Adrenal gland (tissue), 12 donors: ENCODE results near the gene KIAA1755. TPM values are rescaled to one million over a fixed set of nuclear protein-coding genes. Genes with fewer than 3 reads are reported as not detected.
"Not testable (repeated sequence)": the region's sequence is repeated elsewhere in the genome, so short reads cannot be mapped to it uniquely, and the experiment has no call there.

ENCODE experiments used
- DNase-seq, 7 donors: peaks; one replicate each; pipeline ENCODE4 v3.0.0-alpha.2; 2019 to 2020
- H3K27ac ChIP-seq, 5 donors: fragments of 200-600 bp; sonication (generic) in 4 of 5; 1 replicate in 3 of 5; 2 replicates in 2 of 5; pipeline versions ENCODE4 v1.5.1 to v1.8.0; 2016 to 2020; ENCODE audit warnings: mild to moderate bottlenecking in 1 of 5
- H3K27me3 ChIP-seq: fragments of 200-600 bp; 2 replicates; pipeline ENCODE4 v1.8.0; 2021
- H3K36me3 ChIP-seq, 2 donors: fragments of 200-600 bp; replicated peaks in 1 of 2; 1 replicate in 1 of 2; 2 replicates in 1 of 2; pipeline versions ENCODE4 v1.5.1 to v1.8.0; 2018 to 2022
- H3K4me1 ChIP-seq, 2 donors: fragments of 200-600 bp; replicated peaks in 1 of 2; 1 replicate in 1 of 2; 2 replicates in 1 of 2; pipeline versions ENCODE4 v1.5.1 to v1.8.0; 2018 to 2021
- H3K4me3 ChIP-seq, 4 donors: fragments of 200-600 bp; sonication (generic) in 3 of 4; one replicate each; pipeline ENCODE4 v1.5.1; 2016 to 2018
- H3K9me3 ChIP-seq, 3 donors: fragments of 200-600 bp; sonication (generic) in 1 of 3; replicated peaks in 1 of 3; 1 replicate in 2 of 3; 2 replicates in 1 of 3; pipeline versions ENCODE4 v1.5.1 to v1.8.0; 2016 to 2021
- POLR2A ChIP-seq, 2 donors: fragments of 450-650 bp; IDR thresholded peaks; one replicate each; pipeline ENCODE4 v1.6.1; 2017; ENCODE audit warnings: antibody characterized with exemption in 2 of 2, mild to moderate bottlenecking in 2 of 2, moderate library complexity in 1 of 2
- WGBS, 4 donors: extraction: QIAGEN DNeasy Blood & Tissue Kit in 2 of 4; methylation state at CpG; one replicate each; pipeline versions ENCODE4 v1.1.5 to v1.1.7; 2013 to 2017; 5-methylcytosine and 5-hydroxymethylcytosine counted together
- intact Hi-C, 2 donors: fragments of 100-400 bp; cut with DNase I; formaldehyde crosslinking; loops; one replicate each; pipeline versions ENCODE4 v1.14.1 to v1.15.0; 2022 to 2023
- polyA plus RNA-seq, 3 donors: library from polyadenylated mRNA; stranded (reverse); fragments of 200-250 nt in 2 of 3; fragments of 350-450 nt in 1 of 3; fragmentation: Illumina TruSeq in 1 of 3; extraction: RNeasy Lipid Tissue Mini Kit (QIAGEN cat#74804) in 1 of 3; gene quantifications; one replicate each; pipeline ENCODE4 v1.2.3, GENCODE V29; 2013 to 2014
- total RNA-seq, 9 donors: library from RNA; depleted of rRNA in 4 of 9; stranded (reverse); fragments of >200 nt in 4 of 9; fragments of 120-200 nt in 1 of 9; fragmentation: NEBNext Ultra II Directional in 1 of 9; extraction: Animal tissue kit (Norgen Biotek cat#: 25700) in 1 of 9; gene quantifications; one replicate each; pipeline versions ENCODE4 v1.1.0 to v1.2.4, GENCODE V29; 2013 to 2023
- TF ChIP-seq, protein P1 (sequence below), 6 experiments: fragments of 450-650 bp in 4 of 6; fragments of 200-600 bp in 2 of 6; sonication (generic) in 1 of 6; IDR thresholded peaks; 1 replicate in 5 of 6; 2 replicates in 1 of 6; pipeline versions ENCODE4 v1.5.1 to v1.8.0; 2016 to 2021; ENCODE audit warnings: antibody characterized with exemption in 6 of 6, mild to moderate bottlenecking in 2 of 6, moderate library complexity in 1 of 6
- donor health status: healthy with polysubstance abuse.
- donor health status: Bipolar disorder and iron deficiency.
- donor health status: DM: yes; HTN: yes; CAD: no.
- donor health status: DM: no; HTN: no; CAD: no.
- donor health status: DM: no; HTN: no; CAD: no.
- donor health status: DM: yes; HTN: yes; CAD: no.

Gene KIAA1755
- total and polyA plus RNA-seq, 12 donors = 0.42 to 8.0 (median 2.0) TPM

DNA sequence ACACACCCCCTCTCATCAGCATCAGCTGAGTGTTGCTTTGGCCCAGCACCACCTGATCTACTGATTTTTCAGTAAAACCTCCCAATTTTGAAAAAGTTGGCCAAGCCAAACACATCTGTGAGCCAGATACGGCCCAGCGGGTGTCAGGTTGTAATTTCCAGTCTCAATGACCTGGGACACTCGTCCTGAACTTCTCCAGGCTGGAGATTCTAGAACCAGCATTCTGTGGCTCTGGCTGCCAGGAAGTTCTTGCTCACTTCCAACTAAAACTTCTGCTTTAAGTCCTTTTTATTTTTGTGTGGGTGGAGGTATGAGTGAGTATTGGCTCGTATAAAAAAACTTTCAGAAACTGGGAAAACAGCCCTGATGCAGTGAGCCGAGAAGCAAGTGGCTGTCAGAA, 5.1 kb downstream of the KIAA1755 start:
- peak overlapping the region in 2 of 5 donors; percentile 41 to 55 for H3K27ac ChIP-seq
- DNase-seq = no peak
- TF ChIP-seq, protein P1, sequence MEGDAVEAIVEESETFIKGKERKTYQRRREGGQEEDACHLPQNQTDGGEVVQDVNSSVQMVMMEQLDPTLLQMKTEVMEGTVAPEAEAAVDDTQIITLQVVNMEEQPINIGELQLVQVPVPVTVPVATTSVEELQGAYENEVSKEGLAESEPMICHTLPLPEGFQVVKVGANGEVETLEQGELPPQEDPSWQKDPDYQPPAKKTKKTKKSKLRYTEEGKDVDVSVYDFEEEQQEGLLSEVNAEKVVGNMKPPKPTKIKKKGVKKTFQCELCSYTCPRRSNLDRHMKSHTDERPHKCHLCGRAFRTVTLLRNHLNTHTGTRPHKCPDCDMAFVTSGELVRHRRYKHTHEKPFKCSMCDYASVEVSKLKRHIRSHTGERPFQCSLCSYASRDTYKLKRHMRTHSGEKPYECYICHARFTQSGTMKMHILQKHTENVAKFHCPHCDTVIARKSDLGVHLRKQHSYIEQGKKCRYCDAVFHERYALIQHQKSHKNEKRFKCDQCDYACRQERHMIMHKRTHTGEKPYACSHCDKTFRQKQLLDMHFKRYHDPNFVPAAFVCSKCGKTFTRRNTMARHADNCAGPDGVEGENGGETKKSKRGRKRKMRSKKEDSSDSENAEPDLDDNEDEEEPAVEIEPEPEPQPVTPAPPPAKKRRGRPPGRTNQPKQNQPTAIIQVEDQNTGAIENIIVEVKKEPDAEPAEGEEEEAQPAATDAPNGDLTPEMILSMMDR (IDR thresholded peaks at IDR 0.05) = no peak
- TF ChIP-seq POLR2A (IDR thresholded peaks at IDR 0.05) = no peak
- H3K27me3 ChIP-seq = peaks cover 3% of the 10 kb centered on the region
- H3K9me3 ChIP-seq = no peaks in the 10 kb centered on the region
- H3K4me1 ChIP-seq = no peaks in the 10 kb centered on the region
- WGBS, 4 donors = 63 to 75% (median 64%) methylated on average over 5 of the region's 5 CpGs
- H3K4me3 ChIP-seq = no peak overlapping the region
- intact Hi-C loops = no loop called here
- H3K36me3 ChIP-seq = no peaks in the 10 kb centered on the region

DNA sequence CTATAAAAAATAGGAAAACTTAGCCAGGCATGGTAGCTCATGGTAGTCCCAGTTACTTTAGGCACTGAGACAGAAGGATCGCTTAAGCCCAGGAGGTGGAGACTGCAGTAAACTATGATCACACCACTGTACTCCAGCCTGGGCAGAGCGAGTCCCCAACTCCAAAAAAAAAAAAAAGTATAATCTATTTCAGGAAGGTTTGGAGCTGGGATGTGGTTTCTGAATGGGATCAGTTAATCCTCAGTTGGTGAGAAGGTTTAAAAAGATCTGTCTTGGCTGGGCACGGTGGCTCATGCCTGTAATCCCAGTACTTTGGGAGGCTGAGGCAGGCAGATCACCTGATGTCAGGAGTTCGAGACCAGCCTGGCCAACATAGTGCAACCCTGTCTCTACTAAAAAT, 5.9 kb downstream of the KIAA1755 start:
- DNase-seq, intact Hi-C loops, H3K27me3 ChIP-seq, H3K4me1 ChIP-seq, H3K9me3 ChIP-seq, H3K4me3 ChIP-seq, H3K36me3 ChIP-seq: not testable (repeated sequence)
- H3K27ac ChIP-seq = peak overlapping the region in 1 of 5 donors; percentile 41
- WGBS, 4 donors = 86 to 94% (median 89%) methylated on average over 4 of the region's 4 CpGs

DNA sequence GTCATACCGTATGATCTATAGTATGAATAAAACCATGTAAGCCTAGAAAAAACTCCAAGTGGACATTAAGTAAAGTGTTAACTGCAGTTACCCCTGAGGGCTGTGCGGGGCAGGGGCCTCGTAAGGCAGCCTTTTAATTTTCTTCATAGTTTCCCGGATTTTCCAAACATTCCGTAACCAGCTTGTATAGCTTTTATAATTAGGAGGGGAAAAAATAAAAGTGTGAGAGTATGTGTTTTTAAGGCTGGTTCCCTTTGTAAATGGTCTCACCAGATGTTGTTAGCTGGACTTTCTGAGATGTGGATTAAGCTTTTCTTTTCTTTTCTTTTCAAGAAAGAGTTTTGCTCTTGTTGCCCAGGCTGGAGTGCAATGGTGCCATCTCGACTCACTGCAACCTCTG, 7.0 kb downstream of the KIAA1755 start:
- no peak overlapping the region for H3K4me3 ChIP-seq
- no peaks in the 10 kb centered on the region for H3K36me3 ChIP-seq
- no peak overlapping the region for H3K27ac ChIP-seq
- H3K27me3 ChIP-seq = no peaks in the 10 kb centered on the region
- no peak for DNase-seq
- intact Hi-C loops = no loop called here
- H3K9me3 ChIP-seq = no peaks in the 10 kb centered on the region
- no peaks in the 10 kb centered on the region for H3K4me1 ChIP-seq
- WGBS, 4 donors = 77 to 83% (median 78%) methylated on average over 6 of the region's 6 CpGs
- TF ChIP-seq POLR2A (IDR thresholded peaks at IDR 0.05) = no peak
- TF ChIP-seq, protein P1 (IDR thresholded peaks at IDR 0.05) = no peak

- Histone ChIP-seq H3K36me3 (no peaks in the 10 kb centered on the region), H3K4me3 (no peak overlapping the region), H3K27ac (peak overlapping the region in 1 of 5 donors; percentile 63), H3K4me1 (no peaks in the 10 kb centered on the region), H3K9me3 (no peaks in the 10 kb centered on the region), H3K27me3 (no peaks in the 10 kb centered on the region)
- DNase-seq = no peak
- TF ChIP-seq, protein P1 (IDR thresholded peaks at IDR 0.05) = no peak
- no peak for TF ChIP-seq POLR2A (IDR thresholded peaks at IDR 0.05)
- 65 to 75% (median 67%) methylated on average over 18 to 20 of the region's 20 CpGs for WGBS, 4 donors
- intact Hi-C loops = no loop called here
Observed at GRCh38 chr20:38252292-38253288, 7.9 kb downstream of the KIAA1755 start.

DNA sequence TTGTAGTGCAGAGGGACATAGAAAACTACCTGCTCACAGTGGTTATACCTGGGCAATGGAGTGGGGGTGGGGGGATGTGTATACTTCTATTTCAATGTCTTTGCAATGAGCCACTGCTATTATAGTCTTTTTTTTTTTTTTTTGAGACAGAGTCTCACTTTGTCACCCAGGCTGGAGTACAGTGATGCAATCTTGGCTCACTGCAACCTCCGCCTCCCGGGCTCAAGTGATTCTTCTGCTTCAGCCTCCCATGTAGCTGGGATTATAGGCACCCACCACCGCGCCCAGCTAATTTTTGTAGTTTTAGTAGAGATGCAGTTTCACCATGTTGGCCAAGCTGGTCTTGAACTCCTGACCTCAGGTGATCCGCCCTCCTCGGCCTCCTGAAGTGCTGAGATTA, 9.1 kb downstream of the KIAA1755 start:
- H3K9me3 ChIP-seq, H3K27ac ChIP-seq, DNase-seq, H3K4me3 ChIP-seq, intact Hi-C loops, H3K36me3 ChIP-seq, H3K4me1 ChIP-seq, H3K27me3 ChIP-seq: not testable (repeated sequence)
- WGBS, 4 donors = 74 to 90% (median 85%) methylated on average over 6 of the region's 6 CpGs
